ENCODE results near the gene ADARB2.
"Not testable (repeated sequence)": the region's sequence is repeated elsewhere in the genome, so short reads cannot be mapped to it uniquely, and the experiment has no call there.

ADARB2 gene

DNA sequence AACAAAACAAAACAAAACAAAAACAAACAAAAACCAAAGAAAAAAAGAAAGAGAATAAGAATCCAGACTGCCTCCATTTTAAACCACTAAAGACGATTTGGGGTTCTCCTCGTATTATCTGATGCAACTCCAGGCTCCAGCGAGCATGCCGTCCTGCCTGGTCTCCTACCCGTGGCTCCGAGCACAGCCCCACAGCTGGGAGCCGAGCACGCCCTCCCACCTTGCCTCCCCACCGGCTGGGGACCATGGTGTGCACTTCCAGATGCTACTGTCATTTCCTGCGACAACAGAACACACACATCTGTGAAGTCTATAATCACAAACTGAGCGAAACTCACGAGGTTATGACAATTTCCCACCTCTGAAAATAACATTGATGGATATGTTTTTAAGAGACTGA, 113.1 kb downstream of the ADARB2 start:
- no peak for TF ChIP-seq CTCF (IDR thresholded peaks at IDR 0.05; ENCODE audit: insufficient read depth, low read length, missing control alignments)
- ChIA-PET POLR2A (no interaction called here), CTCF (no interaction called here)
- DNase-seq (ENCODE audit: low read depth, low spot score) = no peak
- no peak overlapping the region for H3K4me3 ChIP-seq (ENCODE audit: low read depth, low read length)

DNA sequence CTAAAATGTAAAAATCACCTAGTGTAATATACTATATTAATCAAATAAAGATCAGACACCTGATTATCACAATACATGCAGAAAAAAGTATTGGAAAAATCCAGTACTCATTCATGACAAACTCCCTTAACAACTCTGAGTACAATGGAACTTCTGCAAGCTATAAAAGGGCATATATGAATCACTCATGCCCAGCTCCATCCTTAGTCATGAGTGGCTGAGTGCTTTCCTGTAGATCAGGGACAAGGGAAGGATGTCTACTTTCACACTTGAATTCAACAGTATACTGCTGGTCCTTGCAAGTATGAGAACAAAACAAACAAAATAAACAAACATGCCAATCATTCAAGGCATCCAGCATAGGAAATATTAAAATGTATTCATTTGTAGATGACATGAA, 116.5 kb downstream of the ADARB2 start:
- ChIA-PET POLR2A (no interaction called here), CTCF (no interaction called here)
- no peak overlapping the region for H3K4me3 ChIP-seq (ENCODE audit: low read depth, low read length)
- TF ChIP-seq CTCF (IDR thresholded peaks at IDR 0.05; ENCODE audit: insufficient read depth, low read length, missing control alignments) = no peak
- DNase-seq (ENCODE audit: low read depth, low spot score) = no peak

GRCh38 chr10:1617376-1618317, 119.7 kb downstream of the ADARB2 start:
- CTCF ChIA-PET; DNase-seq (ENCODE audit: low read depth, low spot score); H3K4me3 ChIP-seq (ENCODE audit: low read depth, low read length); POLR2A ChIA-PET: not testable (repeated sequence)

- DNase-seq (ENCODE audit: low read depth, low spot score); H3K4me3 ChIP-seq (ENCODE audit: low read depth, low read length); CTCF ChIA-PET; POLR2A ChIA-PET: not testable (repeated sequence)
Measured at GRCh38 chr10:1616701-1617100, 120.6 kb downstream of the ADARB2 start.

GRCh38 chr10:1615186-1615954, 122.0 kb downstream of the ADARB2 start:
- ChIA-PET POLR2A (no interaction called here), CTCF (no interaction called here)

GRCh38 chr10:1613511-1613910, 123.8 kb downstream of the ADARB2 start:
- POLR2A ChIA-PET = no interaction called here
- TF ChIP-seq CTCF (IDR thresholded peaks at IDR 0.05; ENCODE audit: insufficient read depth, low read length, missing control alignments) = no peak
- CTCF ChIA-PET = no interaction called here
- no peak overlapping the region for H3K4me3 ChIP-seq (ENCODE audit: low read depth, low read length)
- no peak for DNase-seq (ENCODE audit: low read depth, low spot score)

More at GRCh38 chr10:1615186-1615954, 122.0 kb downstream of the ADARB2 start:
- TF ChIP-seq CTCF (IDR thresholded peaks at IDR 0.05; ENCODE audit: insufficient read depth, low read length, missing control alignments) = no peak
- DNase-seq (ENCODE audit: low read depth, low spot score) = no peak
- no peak overlapping the region for H3K4me3 ChIP-seq (ENCODE audit: low read depth, low read length)

- POLR2A ChIA-PET = no interaction called here
- no peak for TF ChIP-seq CTCF (IDR thresholded peaks at IDR 0.05; ENCODE audit: insufficient read depth, low read length, missing control alignments)
- CTCF ChIA-PET = no interaction called here
- no peak for DNase-seq (ENCODE audit: low read depth, low spot score)
- no peak overlapping the region for H3K4me3 ChIP-seq (ENCODE audit: low read depth, low read length)
Measured at GRCh38 chr10:1612908-1613307, 124.4 kb downstream of the ADARB2 start.

Data from AG04449 (cell line).